GM21381 (cell line): Measurements from ENCODE around the gene LARGE1.
"Not testable (repeated sequence)": the region's sequence is repeated elsewhere in the genome, so short reads cannot be mapped to it uniquely, and the experiment has no call there.

ENCODE experiments used
- ATAC-seq: cut with Tn5 transposase; IDR thresholded peaks from one replicate; pipeline ENCODE4 v1.9.1; 2021; ENCODE audit warnings: mild to moderate bottlenecking, moderate library complexity; ENCODE audit not compliant: unreplicated experiment

The LARGE1 gene

DNA sequence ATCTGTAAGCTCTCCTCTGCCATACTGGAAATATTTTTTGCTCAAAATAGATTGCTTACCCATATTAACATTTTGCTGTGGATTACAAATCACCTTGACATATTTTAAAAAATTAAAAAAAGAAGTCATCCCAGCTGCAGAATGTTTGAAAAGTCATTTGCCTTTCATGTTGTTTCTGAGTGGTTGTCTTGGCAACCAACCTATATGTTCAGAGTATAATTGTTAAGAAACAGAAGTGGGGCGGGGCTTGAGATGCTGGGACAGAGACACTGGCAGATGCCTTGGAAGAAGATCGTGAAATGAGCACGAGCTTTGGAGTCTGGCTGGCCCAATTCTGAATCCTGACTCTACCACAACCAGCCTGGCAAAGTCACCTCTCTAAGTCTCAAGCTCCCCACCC lies 348.2 kb downstream of the LARGE1 start:
- ATAC-seq: no peak

DNA sequence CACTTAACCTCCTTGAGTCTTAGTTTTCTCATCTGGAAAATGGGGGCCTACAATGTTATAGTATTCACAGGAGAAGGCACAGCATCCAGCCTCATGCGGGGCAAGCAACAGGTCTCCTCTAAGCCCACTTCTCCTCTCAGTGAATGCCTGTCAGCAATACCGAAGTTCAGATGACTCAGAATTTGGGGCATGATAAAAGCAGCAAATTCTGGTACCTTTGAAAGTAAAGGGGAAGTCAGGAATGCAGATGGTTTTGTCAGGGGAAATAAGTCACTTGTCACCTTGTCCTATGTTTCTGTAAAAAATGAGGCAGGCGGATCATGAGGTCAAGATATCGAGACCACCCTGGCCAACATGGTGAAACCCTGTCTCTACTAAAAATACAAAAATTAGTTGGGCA lies 350.2 kb downstream of the LARGE1 start:
- no peak for ATAC-seq

DNA sequence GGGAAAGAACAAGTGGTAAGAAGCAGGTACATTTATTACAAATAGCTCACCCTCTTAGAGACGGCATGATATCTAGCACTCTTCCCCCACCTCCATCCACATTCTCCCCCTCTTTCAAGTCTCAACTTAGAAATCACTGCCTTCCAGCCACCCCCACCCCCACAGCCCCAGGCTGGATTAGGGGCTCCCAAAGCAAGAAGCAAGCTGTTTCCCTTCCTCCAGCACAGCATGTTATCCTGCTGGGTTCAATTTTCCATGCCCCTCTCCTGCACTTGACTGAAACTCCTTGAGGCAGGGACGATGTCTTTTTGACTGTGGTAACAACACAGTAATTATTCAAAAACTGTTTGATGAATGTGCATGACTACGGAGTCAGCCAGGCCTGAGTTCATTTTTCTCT lies 350.7 kb downstream of the LARGE1 start:
- no peak for ATAC-seq

DNA sequence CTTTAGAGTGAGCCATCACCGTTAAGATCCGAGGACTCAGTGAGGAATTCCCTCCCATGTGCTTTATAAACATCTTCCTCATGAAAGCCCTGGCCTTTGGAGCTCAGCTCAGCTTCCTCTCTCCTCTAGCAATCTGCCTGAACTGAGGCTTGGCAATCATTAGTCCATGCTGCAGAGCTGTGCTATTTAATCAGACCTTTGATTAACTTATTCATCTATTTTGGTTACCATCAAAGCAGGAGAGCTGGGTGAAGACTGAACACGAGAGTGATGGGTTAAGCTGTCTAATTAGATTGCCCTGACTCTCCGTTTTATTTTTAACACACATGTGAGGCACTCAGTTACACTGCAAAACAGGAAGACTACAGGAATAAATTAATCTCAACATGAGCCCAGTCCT lies 351.3 kb downstream of the LARGE1 start:
- no peak for ATAC-seq

DNA sequence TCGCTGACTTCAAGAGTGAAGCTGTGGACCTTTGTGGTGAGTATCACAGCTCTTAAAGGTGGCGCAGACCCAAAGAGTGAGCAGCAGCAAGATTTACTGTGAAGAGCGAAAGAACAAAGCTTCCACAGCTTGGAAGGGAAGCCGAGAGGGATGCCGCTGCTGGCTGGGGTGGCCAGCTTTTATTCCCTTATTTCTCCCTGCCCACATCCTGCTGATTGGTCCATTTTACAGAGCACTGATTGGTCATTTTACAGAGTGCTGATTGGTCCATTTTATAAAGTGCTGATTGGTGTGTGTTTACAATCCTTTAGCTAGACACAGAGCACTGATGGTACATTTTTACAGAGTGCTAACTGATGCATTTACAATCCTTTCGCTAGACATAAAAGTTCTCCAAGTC lies 353.8 kb downstream of the LARGE1 start:
- ATAC-seq: not testable (repeated sequence)

DNA sequence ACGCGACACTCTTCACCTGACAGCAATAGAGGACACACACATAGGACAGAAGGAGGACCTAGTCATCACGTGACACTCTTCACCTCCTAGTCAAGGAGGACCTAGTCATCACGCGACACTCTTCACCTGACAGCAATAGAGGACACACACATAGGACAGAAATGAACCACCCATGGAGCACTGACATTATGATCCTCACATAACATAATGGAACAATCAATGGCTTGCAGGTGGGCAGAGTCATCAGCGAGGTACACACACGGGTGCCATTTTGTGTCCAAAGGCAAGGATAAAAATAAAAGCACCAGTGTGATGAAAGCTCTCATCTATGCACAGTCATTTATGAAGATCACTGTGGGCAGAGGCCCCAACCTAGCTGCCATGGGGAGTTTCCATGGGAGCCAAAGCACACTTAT lies 354.7 kb downstream of the LARGE1 start:
- no peak for ATAC-seq

DNA sequence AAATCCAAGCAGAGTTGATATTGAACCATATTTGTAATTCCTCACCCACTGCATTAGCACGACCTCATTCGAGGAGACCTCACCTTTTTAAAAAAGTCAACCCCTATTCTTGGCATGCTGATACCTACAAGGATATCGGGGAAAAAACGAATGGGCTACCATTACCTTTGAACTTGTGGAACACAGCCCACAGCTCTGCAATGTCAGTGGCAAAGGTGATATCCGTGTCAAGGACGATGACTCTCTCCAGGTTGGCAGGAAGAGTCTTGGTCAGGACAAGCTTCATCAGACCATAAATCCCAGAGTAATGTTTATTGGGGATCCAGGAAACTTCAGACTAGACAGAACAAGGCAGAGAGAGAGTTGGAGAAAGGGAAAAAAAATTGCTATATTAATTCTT lies 355.6 kb downstream of the LARGE1 start:
- ATAC-seq: no peak

DNA sequence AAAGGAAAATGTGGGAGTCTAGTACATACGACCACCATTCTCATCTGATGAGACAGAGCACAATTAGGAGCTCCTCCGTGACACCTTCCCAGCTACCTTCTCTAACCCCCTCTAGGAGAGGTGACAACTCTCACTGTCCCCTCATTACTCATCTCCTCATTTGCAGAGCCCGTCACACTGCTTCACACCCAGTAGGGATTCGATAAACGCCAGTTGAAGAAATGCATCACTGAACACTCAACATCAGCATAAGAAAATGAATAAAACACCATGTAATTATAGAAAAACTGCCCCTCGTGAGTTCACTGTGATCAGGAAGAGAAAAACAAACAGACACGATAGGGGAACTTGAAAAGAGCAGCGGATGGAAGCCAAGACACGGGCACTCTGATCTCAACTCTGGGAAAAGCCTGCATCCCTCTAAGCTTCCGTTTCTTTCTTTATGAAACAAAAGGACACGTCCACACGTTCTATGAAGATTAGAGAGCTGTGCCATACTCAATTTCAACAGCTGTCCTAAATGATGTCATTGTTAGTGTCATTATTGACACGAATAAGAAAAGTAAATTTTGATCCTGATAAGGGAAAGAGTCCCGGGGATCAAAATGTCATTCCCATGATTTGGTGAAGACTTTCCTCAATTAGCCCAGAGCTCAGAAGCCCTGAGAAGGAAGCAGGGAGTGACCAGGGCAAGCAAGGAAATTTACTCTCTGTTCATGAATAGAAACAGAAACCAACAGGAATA lies 356.9 kb downstream of the LARGE1 start:
- no peak for ATAC-seq

DNA sequence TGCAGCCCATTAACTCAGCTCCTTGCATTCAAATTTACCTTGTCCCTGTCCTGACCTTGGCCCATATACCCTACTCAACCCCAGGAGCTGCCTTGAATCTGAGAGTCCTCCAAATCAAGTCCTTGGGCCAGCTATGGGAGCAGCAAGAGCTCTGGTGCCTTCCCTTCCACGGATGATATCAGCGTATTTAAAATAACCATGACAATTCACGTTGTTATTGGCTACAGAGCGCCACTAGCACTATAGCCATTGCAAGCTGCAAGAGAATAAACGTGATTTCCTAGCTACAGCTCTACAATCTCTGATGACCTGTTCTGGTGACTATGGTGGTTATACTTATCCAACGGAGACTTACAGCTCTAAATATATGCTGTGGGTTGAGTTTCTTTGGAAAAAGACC lies 357.8 kb downstream of the LARGE1 start:
- no peak for ATAC-seq

DNA sequence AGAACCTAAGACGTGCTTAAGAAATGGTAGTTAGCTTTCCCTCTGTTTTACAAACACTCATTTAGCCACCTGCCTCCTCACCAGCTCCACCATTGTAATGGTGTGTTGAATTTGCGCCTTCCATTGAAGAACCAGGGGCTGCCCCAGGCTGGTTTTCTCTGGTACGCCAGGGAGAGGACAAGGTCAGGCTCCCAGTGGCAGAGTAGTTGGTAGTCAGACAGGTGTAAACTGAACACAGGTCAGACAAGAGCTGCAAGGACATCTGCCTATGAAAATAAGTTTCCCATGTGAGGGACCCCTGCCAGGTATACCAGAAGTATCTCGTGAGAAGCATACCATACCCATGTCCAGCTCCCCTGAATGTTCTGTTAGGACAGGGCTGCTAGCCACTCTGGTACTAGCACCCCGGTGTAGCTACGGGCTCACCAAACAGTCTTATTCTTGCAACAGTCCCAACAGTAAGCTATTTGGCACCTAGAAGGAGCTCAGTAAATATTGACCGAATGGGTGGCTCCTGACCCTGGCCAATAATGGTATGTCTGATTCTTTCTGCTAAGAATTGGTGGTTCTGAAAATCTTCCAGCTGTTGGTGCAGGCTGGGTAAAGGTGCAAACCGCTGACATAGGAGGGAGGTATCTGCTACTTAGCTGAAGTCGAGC lies 359.0 kb downstream of the LARGE1 start:
- no peak for ATAC-seq

DNA sequence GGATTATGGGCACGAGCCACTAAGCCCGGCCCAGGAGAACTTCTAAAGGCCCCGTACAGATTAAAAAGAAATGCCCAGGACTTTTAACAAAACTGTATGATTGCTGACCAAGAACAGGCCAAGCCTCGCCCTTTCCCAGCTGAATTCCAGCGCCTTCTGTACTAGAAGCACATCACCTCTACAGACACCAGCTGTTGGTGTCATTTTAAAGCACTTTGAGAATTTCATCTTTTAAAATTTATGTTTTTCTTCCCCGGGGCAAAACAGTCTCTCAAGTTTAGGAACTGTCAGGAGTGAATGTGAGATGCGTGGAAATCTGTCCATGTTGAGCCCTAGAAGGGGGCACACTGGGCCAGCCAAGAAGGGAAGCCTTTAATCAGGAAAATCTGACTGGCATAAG lies 362.4 kb downstream of the LARGE1 start:
- no peak for ATAC-seq

DNA sequence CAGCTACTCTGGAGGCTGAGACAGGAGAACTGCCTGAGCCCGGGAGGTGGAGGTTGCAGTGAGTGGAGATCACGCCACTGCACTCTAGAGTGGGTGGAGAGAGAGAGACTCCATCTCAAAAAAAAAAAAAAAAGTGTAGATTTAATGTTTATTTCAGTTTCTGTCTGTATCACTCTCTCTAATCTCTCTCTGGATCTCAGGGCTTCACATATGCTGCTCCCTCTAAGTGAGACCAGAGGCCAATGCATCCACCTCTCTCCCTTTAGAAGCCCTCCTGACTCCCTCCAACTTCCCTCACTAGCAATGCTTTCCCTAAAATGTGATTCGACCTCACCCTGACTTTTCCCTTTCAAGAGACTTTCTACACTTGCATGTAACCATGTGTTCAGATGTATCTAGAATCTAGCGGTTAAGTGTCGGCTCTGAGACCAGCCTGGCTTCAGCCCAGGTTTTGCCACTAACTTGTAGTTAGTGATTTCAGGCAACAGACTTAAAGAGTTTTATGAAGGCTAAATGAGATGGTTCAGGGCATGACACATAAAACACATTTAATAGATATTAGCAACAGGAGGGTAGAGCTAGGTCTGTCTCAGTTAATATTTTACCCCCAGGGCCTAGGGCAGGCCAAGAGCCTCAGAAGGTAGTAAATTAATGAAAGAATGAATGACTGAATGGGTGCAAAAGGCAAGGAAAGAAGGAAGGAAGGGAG lies 364.3 kb downstream of the LARGE1 start:
- ATAC-seq: no peak

DNA sequence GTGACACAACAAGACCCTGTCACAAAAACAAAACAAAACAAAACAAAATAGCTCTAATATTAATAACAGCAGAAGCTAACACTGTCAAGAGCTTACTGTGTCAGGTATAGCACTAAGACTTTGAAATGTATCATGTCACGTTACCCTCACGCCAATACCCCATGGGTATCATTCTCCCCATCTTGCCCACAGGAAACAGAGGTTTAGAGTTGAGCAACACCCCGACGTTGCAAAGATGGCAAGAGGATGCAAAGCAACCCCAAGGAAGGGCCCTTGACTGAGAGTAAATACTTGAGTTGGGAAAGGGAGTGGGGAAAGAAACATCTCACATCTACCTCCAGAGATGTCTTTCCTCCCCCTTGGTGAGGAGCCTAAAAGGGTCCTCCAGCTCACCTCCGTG lies 366.8 kb downstream of the LARGE1 start:
- no peak for ATAC-seq

DNA sequence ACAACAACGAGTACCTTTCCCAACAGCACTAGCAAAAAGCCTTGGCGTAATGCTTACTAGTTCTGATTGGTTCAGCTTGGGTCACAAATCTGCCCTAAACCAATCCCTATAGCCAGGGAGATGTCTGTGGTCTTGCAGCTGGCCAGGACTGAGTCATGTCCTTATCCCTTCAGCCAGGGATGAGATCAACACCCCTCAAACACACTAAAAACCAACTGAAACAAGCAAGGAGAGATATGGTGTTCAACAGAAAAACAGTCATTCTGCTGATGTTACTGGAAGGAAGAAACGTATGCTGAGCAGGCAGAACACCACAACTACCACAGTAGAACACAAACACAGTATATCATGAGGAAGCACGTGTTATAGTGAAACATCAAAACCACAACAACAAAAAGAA lies 375.6 kb downstream of the LARGE1 start:
- no peak for ATAC-seq

DNA sequence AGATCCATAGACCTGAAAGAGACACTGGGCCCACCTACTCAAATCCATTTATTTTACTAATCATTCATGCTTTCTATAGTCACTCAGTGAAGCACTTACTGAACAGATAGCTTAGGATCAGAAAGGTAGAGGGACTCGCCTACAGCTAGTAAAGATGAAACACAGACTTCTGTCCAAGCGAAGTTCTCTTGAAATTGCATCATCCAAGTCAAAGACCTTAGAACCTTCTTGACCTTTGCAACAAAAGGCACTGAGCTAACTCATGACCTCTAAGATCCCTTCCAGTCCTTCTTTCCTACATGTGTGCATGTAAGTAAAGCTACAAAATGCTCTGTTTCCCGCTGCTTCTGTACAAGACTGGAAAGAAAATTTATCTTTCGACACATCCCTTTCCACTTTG lies 377.6 kb downstream of the LARGE1 start:
- ATAC-seq: no peak

DNA sequence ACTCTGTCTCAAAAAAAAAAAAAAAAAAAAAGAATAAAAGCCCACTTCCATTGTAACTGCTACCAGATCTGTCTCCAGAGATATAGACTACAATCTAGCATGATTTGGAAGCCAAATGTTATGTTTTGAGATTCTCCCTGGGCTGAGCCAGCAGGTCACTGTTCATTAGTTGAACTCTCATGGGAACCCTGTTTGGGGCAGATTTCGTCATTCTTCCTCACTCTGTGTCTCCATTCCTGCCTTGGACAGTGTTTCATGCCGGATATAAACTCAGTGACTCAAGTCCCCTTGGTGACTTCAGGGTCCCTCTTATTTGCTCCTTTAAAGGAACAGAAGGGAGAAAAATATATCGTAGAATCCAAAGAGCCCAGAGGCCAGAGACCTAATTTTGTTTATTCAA lies 378.1 kb downstream of the LARGE1 start:
- ATAC-seq: no peak

DNA sequence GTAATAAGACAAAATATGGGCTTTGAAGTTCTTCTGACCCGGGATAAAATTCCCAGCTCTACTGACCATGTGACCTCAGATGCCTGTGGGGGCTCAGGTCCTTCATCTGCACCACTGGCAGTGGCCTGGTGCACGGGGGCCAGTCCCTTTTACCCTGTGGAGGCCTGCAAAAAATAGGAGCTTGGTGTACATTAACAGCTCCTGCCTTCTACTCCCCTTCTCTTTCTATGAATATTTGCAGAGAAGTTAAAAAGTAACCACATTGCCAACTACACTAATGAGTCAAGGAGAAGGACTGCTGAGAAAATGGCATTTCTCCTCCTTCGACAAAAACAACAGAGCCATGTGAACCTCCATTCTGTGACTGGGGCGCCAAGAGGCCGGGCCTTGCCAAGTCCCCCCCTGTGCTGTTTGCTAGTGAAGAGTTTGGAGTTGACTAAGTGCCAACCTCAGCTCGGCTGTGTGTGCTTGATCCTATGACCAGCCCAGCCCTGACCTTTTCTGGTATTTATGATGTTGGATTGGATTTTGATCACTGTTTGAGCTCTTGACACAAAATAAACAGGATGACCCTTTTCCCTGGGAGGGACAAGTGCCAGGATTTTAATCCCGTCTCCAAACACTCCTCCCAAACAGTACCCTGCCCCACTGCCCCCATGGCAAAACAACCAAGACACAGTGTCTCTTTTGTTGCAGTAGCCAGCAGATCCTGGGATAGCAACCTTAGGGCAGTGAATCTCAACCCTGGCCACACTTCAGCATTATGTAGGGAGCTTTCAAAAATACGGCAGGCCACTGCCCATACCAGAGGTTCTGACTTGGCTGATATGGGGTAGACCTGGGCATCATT lies 380.1 kb downstream of the LARGE1 start:
- ATAC-seq: no peak

DNA sequence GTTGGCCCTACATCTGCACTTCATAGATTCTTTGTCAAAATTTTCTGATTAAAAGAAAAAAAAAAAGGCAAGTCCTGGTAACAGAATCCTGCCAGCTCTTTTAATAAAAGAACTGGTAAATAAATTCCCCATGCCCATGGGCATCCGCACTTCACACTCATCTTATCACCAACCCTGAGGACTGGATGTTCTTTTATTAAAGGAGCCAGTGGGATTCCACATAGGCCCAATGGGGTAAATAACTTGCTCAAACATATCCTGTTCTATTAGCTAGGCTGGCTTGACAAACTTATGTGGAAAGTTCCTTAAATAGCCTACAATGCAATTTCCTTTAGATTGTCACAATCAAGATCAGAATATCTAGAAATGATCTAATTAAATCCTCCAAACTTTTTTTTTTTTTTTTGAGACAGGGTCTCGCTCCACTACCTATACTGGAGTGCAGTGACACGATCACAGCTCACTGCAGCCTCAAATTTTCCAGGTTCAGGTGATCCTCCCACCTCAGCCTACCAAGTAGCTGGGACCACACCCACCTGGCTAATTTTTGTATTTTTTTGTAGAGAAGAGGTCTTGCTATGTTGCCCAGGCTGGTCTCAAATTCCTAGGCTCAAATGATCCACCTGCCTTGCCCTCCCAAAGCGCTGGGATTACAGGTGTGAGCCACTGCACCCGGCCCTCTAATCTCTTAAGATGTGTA lies 380.9 kb downstream of the LARGE1 start:
- no peak for ATAC-seq

DNA sequence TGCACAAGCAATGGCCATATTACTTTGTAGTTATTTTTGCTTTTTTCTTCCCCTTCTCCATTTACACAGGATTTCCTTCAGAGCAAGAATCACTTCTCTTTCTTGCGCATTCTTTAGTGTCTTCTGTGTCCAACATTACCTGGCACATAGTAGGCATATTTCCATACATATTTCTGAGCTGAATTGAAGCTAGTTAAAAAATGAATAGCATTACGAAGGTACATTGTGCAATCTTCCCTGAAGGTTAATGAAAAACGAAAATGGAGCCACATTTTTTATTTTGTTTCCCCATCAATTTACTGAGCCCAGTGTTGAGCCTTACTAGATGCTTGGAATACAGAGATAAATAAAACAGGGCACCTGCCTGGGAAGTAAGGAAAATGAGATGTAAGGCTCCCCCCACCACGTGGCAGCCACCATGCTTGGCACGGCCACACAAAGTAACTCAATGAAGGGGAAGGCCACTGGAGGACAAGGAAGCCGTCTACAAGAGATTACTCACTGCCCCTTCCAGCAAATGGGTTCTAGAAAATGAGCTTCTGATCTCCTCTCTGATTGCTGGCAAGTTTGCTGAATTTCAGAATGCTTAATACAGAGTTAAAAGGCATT lies 381.9 kb downstream of the LARGE1 start:
- ATAC-seq: no peak

DNA sequence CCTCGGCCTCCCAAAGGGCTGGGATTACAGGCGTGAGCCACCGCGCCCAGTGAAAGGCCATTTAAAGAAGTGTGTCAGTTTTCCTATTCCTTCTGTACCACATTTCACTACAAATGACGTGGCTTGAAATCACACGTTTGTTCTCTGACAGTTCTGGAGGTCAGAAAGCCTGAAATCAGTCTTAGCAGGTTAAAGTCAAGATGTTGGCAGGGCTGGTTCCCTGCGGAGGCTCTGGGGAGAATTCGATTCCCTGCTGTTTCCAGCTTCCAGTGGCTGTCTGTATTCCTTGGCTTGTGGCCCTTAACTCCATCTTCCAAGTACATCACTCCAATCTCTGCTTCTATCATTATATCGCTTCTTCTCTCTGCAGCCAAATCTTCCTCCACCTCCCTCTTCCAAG lies 383.2 kb downstream of the LARGE1 start:
- ATAC-seq: no peak
